Stomach (tissue), 4 donors: ENCODE measurements around the gene POLA2.

Source experiments
- CTCF ChIP-seq, 7 experiments: fragments of 450-650 bp in 4 of 7; fragments of 200-600 bp in 3 of 7; sonication (generic) in 3 of 7; IDR thresholded peaks; one replicate each; pipeline ENCODE4 v1.5.1; 2016 to 2019; ENCODE audit warnings: antibody characterized with exemption in 7 of 7, control low read depth in 2 of 7, mild to moderate bottlenecking in 1 of 7
- EP300 ChIP-seq: sonication (generic); formaldehyde crosslinking; IDR thresholded peaks from one replicate; pipeline ENCODE4 v1.6.1; 2017; ENCODE audit warnings: antibody characterized with exemption
- POLR2A ChIP-seq, 4 donors: fragments of 450-650 bp; IDR thresholded peaks; one replicate each; pipeline ENCODE4 v1.6.1; 2016; ENCODE audit warnings: antibody characterized with exemption in 4 of 4, control low read depth in 2 of 4, mild to moderate bottlenecking in 1 of 4, moderate library complexity in 1 of 4

GRCh38 chr11:65300621-65301275, 39.0 kb downstream of the POLA2 start:
- TF ChIP-seq CTCF (IDR thresholded peaks at IDR 0.05): no peak
- no peak for TF ChIP-seq EP300
- TF ChIP-seq POLR2A (IDR thresholded peaks at IDR 0.05): no peak
